ENCODE data around the gene ORAI3. TPM values are rescaled to one million over a fixed set of nuclear protein-coding genes. Genes with fewer than 3 reads are reported as not detected.

ORAI3 gene
- total and polyA plus RNA-seq, 3 donors from 2014 or later = 29.1 to 75.0 (median 68.6) TPM

DNA sequence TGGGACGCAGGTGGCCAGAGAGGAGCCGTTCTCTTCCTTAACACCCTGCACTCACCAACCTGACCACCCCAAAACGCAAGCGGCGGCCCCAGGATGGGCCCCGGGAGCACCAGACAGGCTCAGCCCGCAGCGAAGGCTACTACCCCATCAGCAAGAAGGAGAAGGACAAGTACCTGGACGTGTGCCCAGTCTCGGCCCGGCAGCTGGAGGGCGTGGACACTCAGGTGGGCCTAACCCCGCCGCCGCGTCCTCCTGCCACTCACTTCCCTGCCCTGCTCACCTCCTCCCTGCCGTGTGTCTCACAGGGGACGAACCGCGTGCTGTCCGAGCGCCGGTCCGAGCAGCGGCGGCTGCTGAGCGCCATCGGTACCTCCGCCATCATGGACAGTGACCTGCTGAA, 31.6 kb downstream of the ORAI3 start:
- no peaks in the 10 kb centered on the region for H3K36me3 ChIP-seq (ENCODE audit: low read depth, missing control alignments)
- no peak overlapping the region for H3K4me3 ChIP-seq
- TF ChIP-seq, protein P1, sequence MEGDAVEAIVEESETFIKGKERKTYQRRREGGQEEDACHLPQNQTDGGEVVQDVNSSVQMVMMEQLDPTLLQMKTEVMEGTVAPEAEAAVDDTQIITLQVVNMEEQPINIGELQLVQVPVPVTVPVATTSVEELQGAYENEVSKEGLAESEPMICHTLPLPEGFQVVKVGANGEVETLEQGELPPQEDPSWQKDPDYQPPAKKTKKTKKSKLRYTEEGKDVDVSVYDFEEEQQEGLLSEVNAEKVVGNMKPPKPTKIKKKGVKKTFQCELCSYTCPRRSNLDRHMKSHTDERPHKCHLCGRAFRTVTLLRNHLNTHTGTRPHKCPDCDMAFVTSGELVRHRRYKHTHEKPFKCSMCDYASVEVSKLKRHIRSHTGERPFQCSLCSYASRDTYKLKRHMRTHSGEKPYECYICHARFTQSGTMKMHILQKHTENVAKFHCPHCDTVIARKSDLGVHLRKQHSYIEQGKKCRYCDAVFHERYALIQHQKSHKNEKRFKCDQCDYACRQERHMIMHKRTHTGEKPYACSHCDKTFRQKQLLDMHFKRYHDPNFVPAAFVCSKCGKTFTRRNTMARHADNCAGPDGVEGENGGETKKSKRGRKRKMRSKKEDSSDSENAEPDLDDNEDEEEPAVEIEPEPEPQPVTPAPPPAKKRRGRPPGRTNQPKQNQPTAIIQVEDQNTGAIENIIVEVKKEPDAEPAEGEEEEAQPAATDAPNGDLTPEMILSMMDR (IDR thresholded peaks at IDR 0.05) = no peak
- TF ChIP-seq POLR2A (IDR thresholded peaks at IDR 0.05) = no peak
- DNase-seq = no peak
- no peaks in the 10 kb centered on the region for H3K9me3 ChIP-seq
- intact Hi-C loops (cut with DNase I; ENCODE audit: low total_unique reads) = loop anchor here (5.0 to 10.0 kb wide), 4 partner anchors 54 to 454 kb away; partner anchors contain the start of gene STX4
- peaks cover 4% of the 10 kb centered on the region for H3K4me1 ChIP-seq
- no peaks in the 10 kb centered on the region for H3K27me3 ChIP-seq
- H3K27ac ChIP-seq = no peak overlapping the region
- whole genome bisulfite sequencing, 2 donors = 85 to 88% methylated on average over 18 to 29 of the region's 29 CpGs

DNA sequence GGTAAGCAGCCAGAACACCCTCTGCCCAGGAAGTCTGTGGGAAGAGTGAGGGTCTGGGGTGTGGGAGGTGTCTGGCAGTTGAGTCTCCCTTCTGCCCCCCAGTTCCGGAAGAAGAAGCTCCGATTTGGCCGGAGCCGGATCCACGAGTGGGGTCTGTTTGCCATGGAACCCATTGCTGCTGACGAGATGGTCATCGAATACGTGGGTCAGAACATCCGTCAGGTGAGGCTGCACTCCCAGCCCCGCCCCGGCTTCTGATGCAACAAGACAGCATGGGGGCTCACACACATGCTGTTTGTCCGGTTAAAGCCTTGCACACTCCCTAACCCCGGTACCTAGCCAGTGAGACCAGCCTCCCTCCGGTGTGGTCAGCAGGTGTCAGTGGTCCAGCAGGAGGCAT, 32.1 kb downstream of the ORAI3 start:
- DNase-seq = no peak
- TF ChIP-seq, protein P1 (IDR thresholded peaks at IDR 0.05) = no peak
- no peak for TF ChIP-seq POLR2A (IDR thresholded peaks at IDR 0.05)
- Histone ChIP-seq H3K27me3 (no peaks in the 10 kb centered on the region), H3K9me3 (no peaks in the 10 kb centered on the region), H3K4me3 (no peak overlapping the region), H3K27ac (no peak overlapping the region), H3K36me3 (ENCODE audit: low read depth, missing control alignments) (no peaks in the 10 kb centered on the region), H3K4me1 (peaks cover 9% of the 10 kb centered on the region)
- intact Hi-C loops (cut with DNase I; ENCODE audit: low total_unique reads) = loop anchor here (5.0 to 10.0 kb wide), 4 partner anchors 54 to 454 kb away; partner anchors contain the start of gene STX4
- WGBS, 2 donors = 96 to 100% methylated on average over 3 to 14 of the region's 14 CpGs

DNA sequence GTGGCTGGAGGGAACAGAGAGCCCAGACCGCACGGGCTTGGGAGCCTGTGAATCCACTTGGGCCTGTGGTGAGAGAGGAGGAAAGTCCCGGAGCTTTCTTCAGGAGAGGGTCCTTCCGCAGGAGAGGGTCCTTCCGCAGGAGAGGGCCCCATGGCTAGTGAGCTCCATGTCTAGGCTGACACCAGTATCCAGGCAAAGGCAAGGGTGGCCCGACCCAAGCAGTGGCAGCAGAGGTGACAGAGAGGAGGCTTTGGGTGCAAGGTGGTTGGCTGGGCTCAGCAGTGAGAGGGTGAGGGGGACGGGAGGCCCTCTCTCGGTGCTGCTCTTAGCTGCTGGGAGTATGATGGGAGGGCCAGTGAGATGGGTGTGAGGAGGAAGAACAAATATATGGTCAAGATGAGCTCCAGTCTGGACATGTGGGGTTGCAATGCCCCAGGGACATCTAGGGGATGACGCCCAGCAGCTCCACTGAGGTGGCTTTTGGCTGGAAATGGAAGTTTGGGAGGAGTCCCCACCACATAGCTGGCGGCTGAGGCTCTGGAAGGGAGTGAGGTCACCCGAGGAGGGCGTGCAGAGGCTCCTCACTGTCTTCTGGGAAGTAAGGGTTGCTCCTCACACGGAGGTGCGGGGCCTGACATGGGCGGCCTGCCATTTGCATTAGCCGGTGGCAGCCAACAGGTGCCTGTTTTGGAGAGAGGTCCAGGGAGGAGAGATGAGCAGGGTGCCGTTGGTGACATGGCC, 33.9 kb downstream of the ORAI3 start:
- Histone ChIP-seq H3K36me3 (ENCODE audit: low read depth, missing control alignments) (no peaks in the 10 kb centered on the region), H3K27me3 (no peaks in the 10 kb centered on the region), H3K4me1 (peaks cover 11% of the 10 kb centered on the region), H3K9me3 (no peaks in the 10 kb centered on the region), H3K4me3 (no peak overlapping the region), H3K27ac (no peak overlapping the region)
- intact Hi-C loops (cut with DNase I; ENCODE audit: low total_unique reads) = loop anchor here (5.0 to 10.0 kb wide), 4 partner anchors 52 to 452 kb away; partner anchors contain the start of gene STX4
- TF ChIP-seq, protein P1 (IDR thresholded peaks at IDR 0.05) = no peak
- no peak for TF ChIP-seq POLR2A (IDR thresholded peaks at IDR 0.05)
- WGBS, 2 donors = 66 to 81% methylated on average over 11 to 17 of the region's 17 CpGs
- no peak for DNase-seq

DNA sequence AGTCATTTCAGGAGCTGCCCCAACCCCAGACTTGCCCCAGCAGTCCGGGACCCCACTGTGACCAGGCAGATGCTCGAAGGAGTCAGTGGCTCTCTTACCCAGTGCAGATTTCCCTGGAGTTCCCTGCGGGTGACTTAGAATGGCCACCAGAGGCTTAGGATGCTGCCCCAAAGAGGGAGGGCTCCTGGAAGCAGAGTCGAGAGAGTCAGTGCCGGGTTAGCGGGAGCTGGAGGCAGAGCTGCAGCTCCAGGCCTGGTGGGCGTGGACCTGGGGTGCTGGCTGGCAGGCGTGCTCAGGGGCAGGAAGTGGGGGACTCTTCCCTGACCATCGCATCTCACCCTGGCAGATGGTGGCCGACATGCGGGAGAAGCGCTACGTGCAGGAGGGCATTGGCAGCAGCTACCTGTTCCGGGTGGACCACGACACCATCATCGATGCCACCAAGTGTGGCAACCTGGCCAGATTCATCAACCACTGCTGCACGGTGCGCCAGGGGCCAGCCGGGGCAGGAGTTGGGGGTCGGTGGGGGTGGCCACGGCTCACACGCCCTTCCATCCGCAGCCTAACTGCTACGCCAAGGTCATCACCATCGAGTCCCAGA, 34.5 kb downstream of the ORAI3 start:
- H3K4me1 ChIP-seq = peaks cover 11% of the 10 kb centered on the region
- no peak overlapping the region for H3K4me3 ChIP-seq
- no peak for DNase-seq
- H3K27ac ChIP-seq = no peak overlapping the region
- H3K9me3 ChIP-seq = no peaks in the 10 kb centered on the region
- H3K36me3 ChIP-seq (ENCODE audit: low read depth, missing control alignments) = no peaks in the 10 kb centered on the region
- no peaks in the 10 kb centered on the region for H3K27me3 ChIP-seq
- 84 to 86% methylated on average over 12 to 25 of the region's 25 CpGs for WGBS, 2 donors
- TF ChIP-seq, protein P1 (IDR thresholded peaks at IDR 0.05) = no peak
- TF ChIP-seq POLR2A (IDR thresholded peaks at IDR 0.05) = no peak
- intact Hi-C loops (cut with DNase I; ENCODE audit: low total_unique reads) = loop anchor here (5.0 to 10.0 kb wide), 4 partner anchors 51 to 451 kb away; partner anchors contain the start of gene STX4

All from testis (tissue), 3 donors.